ENCODE data around the gene ABCC5. TPM values are rescaled to one million over a fixed set of nuclear protein-coding genes. Genes with fewer than 3 reads are reported as not detected.

The ABCC5 gene
- total and polyA plus RNA-seq, 8 donors, result 2.8 to 25.9 (median 8.4) TPM

GRCh38 chr3:183922421-183922820 is 95.3 kb downstream of the ABCC5 start:
- Histone ChIP-seq H3K4me1 (no peaks in the 10 kb centered on the region), H3K36me3 (peaks cover 0 to 12% (median 0%) of the 10 kb centered on the region in 3 donors), H3K4me3 (no peak overlapping the region), H3K27ac (no peak overlapping the region), H3K9me3 (no peaks in the 10 kb centered on the region), H3K27me3 (no peaks in the 10 kb centered on the region)
- FAIRE-seq (no peak), ATAC-seq (no peak), DNase-seq (no peak)
- WGBS, 2 donors, result 92 to 95% methylated on average over 4 of the region's 4 CpGs
- intact Hi-C loops (cut with DNase I), result no loop called here
- TF ChIP-seq CTCF (IDR thresholded peaks at IDR 0.05), result no peak

- no peak for ATAC-seq
- no peaks in the 10 kb centered on the region for H3K9me3 ChIP-seq
- no peak for TF ChIP-seq CTCF (IDR thresholded peaks at IDR 0.05)
- FAIRE-seq, result no peak
- no peak overlapping the region for H3K27ac ChIP-seq
- H3K4me3 ChIP-seq, result no peak overlapping the region
- no peaks in the 10 kb centered on the region for H3K4me1 ChIP-seq
- peaks cover 0 to 12% (median 0%) of the 10 kb centered on the region in 3 donors for H3K36me3 ChIP-seq
- DNase-seq, result no peak
- H3K27me3 ChIP-seq, result no peaks in the 10 kb centered on the region
- intact Hi-C loops (cut with DNase I), result no loop called here
- 91 to 93% methylated on average over 15 of the region's 15 CpGs for WGBS, 2 donors
Measured at GRCh38 chr3:183921096-183921495, 96.6 kb downstream of the ABCC5 start.

- DNase-seq (no peak), FAIRE-seq (no peak), ATAC-seq (no peak)
- WGBS, 2 donors, result 91 to 93% methylated on average over 14 of the region's 14 CpGs
- no peak for TF ChIP-seq CTCF (IDR thresholded peaks at IDR 0.05)
- Histone ChIP-seq H3K4me1 (no peaks in the 10 kb centered on the region), H3K27me3 (no peaks in the 10 kb centered on the region), H3K36me3 (peaks cover 0 to 12% (median 0%) of the 10 kb centered on the region in 3 donors), H3K9me3 (no peaks in the 10 kb centered on the region), H3K4me3 (no peak overlapping the region), H3K27ac (no peak overlapping the region)
- intact Hi-C loops (cut with DNase I), result no loop called here
Measured at GRCh38 chr3:183920416-183920815, 97.3 kb downstream of the ABCC5 start.

- intact Hi-C loops (cut with DNase I), result no loop called here
- 89 to 92% methylated on average over 2 of the region's 2 CpGs for WGBS, 2 donors
Measured at GRCh38 chr3:183918178-183918577, 99.5 kb downstream of the ABCC5 start.

More at GRCh38 chr3:183918178-183918577, 99.5 kb downstream of the ABCC5 start:
- ATAC-seq (no peak), DNase-seq (no peak), FAIRE-seq (no peak)
- H3K36me3 ChIP-seq, result no peaks in the 10 kb centered on the region
- no peak overlapping the region for H3K27ac ChIP-seq
- no peaks in the 10 kb centered on the region for H3K9me3 ChIP-seq
- TF ChIP-seq CTCF (IDR thresholded peaks at IDR 0.05), result no peak
- no peak overlapping the region for H3K4me3 ChIP-seq
- no peaks in the 10 kb centered on the region for H3K4me1 ChIP-seq
- H3K27me3 ChIP-seq, result no peaks in the 10 kb centered on the region
